HG02870 (cell line): ENCODE data around the gene HOXC13.

Experiments used
- ATAC-seq: cut with Tn5 transposase; IDR thresholded peaks from one replicate; pipeline ENCODE4 v1.9.1; 2021; ENCODE audit warnings: mild to moderate bottlenecking, moderate library complexity; ENCODE audit not compliant: unreplicated experiment

HOXC13 gene

GRCh38 chr12:53938326-53939140 is at the start of gene HOXC13:
TSS of gene HOXC13 (plus strand) at chr12:53938831. CDS start at chr12:53938907, 76 bp downstream.
- ATAC-seq: no peak

DNA sequence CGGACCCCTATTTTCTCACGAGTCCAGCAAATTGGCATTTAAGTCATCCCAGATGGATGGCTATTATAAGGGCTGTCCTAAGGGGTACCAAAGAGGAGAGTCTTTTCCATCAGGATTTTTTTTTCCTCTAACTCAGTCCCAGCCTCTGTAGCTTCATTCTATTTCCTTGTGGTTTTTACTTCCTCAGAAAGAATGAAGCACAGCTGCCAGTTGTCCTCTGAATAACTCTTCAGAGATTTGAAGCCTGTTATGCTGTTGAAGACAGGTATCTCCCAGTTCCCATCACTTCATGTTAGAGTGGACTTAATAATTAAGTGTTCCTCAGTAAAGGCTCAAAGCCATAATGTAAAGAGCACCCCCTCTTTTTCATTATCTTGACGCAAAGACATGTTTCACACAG is 48.5 kb upstream of the HOXC13 start:
- ATAC-seq: no peak

- ATAC-seq: no peak
These were observed 45.8 kb upstream of the HOXC13 start for GRCh38 chr12:53892762-53893395.

DNA sequence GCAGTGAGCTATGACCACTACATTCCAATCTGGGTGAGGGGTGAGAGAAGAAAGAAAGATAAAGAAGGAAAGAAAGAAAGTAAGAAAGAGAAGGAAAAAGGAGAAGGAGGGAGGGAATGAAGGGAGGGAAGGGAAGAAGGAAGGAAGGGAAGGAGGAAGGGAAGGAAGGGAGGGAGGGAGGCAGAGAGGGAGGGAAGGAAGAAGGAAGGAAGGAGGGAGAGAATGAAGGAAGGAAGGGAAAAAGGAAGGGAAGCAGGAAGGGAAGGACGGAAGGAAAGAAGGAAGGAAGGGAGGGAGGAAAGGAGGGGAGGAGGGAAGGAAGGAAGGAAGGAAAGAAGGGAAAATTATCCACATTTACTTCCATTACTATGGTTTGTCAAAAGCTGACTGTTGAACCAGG is 39.4 kb upstream of the HOXC13 start:
- no peak for ATAC-seq

DNA sequence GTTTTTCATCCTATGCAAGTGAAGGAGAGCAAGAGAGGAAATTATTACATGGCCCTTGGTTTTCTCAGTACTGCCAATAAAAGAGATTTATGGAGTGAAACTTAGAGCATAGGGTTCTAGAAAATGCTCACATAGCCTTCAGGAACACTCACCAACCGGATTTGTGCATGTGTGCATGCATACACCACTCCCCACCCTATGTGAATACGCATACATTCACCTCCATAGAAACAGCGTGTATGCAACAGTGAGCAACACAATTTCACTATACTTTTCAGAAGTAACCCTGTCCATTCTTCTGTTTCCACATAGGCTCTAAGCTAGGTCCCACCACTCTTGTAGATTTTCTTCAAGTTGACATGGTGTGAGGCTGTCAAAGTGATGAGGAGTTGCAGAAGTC is 31.5 kb upstream of the HOXC13 start:
- no peak for ATAC-seq

DNA sequence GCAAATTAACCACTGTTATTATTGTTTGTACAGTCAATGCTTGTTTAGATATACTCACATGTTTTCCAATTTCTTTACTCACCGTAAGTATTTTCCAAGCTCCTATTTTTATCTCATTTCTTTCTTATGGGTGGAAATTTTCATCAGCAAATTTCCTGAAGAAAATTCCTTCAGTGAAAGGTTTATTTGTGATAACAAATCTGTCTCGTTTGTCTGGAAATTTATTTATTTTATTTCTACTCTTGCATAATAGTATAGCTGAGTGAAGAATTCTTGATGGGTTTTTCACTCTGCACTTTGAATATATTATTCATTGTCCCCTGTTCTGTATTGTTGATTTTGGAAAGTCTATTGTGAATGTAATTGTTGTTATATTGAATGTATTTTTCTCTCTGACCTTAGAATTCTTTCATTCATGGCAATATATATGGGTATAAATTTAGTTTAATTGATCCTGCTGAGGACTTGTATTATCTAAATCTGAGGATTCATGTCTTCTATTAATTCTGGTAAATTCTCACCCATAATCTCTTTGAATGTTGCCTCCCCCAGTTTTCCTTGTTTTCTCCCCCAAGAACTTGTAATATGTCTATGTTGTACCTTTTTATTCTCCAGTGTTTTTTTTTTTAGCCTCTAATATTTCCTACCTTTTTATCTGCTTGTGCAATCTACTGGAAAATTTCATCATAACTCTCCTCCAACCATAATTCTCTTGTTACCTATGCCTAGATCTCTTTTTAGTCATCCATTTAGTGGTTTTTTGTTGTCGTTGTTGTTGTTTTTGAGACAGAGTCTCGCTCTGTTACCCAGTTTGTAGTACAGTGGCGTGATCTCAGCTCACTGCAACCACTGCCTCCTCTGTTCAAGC is 21.6 kb upstream of the HOXC13 start:
- ATAC-seq: no peak

DNA sequence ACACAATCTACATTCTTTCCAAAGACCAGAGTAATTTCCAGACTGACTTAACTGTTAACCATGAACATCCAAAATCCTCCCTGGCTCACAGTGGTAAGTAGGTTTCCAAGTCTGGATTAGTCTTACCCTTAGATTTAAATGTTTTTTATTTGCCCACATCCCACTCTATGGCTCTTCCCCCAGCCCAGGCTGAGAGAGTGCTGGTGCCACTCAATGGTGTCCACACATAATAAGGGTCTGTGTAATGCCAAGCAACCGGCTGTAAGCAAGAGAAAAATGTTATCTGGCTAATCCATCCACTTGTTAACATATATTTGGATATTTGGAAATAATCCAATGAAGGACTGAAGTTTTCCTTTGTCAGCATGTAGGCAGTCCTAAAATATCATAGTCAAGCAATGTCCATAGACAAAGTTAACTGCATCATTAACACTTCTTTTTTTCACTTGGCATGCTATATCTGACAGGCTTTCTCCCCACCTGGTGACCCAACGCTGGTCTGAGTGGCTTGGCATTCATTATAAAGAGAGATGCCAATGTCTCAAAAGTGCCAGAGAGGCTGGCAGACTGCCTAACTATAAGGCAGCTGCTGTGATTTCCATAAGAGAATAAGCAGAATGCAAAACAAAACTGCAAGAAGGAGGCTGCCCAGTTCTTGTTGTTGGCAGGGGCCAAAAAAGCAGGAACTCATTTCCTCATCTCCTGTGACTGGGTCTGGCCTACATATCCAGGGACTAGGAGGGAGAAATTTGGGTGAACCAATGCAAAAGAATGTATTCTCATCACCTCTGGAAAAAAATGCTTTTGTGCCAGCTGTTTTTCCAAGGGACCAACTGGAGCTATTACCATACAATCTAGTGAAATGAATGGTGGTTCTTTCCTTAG is 13.9 kb upstream of the HOXC13 start:
- no peak for ATAC-seq

DNA sequence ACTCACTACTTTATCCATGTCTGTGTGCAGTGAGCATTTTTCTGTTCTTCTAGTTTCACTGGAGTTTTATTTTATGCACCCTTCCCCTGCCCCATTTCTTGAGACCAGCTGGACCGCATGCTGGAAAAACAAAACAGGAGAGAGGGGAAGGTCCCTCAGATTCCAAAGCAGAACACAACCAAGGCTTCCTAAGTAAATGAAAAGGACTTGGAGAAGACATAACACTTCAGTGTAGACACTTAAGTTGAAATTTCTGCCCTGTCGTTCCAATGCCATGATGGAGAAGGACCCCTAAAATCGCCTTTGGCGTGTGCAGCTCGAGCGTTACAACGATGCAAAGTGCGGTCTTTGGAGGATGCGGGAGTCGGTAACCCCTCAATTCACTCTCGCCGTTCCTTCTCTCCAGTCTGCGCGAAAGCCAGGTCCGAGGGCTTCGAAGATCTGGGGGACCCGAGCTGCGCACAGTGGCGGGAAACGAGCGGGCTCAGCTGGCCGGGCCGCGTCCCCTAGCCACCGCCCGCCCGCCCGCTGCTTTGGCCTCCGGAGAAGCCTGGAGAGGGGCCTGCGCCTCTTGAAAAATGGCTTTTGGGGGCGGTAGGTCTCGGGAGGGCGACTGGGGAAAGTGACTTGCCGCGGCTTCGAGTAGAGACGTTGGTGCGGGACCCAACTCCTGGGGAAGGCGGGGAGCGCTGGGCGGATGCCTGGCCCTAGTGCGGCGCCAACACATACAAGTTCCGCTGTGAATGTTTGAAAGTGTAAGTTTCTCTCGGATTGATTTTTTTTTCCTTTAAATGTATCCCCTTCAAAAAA is 11.2 kb upstream of the HOXC13 start:
- ATAC-seq: no peak

DNA sequence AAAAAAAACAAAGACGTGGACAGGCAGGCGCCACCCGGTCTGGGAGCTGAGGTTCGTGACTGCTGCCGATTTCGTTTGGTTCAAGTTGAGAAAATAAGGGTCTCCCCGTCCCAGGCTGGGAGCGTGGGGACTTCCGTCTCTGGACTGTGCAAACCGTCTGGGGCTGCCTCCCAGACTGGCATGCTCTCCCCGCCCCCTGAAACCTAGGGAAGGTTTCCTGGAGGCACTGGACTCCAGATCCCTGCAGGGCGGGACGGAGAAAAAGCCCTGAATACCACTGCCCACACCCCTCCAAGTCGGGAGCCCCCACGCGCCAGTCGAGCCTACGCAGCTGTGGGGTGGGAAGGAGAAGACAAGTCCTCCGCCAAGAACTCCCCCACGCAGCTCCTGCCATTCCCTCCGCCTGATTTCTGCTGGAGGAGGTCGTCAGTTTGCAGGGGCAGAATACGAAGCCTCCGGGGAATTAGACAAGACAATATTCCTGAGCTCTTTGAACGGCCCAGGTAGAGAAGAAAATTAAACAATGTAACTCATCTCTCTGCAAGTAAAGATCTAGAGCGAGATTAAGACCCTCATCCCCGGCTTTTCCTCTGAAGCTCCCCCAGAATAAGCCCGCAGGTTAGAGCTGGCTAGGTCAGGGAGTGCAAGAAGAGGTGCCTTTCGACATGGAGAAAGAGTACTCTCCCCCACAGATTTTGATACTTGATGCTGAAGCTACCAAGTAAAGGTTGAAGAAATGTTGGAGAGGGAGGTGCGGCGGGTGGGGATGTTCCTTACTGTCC is 10.4 kb upstream of the HOXC13 start:
- ATAC-seq: no peak

- no peak for ATAC-seq
These were observed 9.1 kb upstream of the HOXC13 start for GRCh38 chr12:53929527-53929926.

DNA sequence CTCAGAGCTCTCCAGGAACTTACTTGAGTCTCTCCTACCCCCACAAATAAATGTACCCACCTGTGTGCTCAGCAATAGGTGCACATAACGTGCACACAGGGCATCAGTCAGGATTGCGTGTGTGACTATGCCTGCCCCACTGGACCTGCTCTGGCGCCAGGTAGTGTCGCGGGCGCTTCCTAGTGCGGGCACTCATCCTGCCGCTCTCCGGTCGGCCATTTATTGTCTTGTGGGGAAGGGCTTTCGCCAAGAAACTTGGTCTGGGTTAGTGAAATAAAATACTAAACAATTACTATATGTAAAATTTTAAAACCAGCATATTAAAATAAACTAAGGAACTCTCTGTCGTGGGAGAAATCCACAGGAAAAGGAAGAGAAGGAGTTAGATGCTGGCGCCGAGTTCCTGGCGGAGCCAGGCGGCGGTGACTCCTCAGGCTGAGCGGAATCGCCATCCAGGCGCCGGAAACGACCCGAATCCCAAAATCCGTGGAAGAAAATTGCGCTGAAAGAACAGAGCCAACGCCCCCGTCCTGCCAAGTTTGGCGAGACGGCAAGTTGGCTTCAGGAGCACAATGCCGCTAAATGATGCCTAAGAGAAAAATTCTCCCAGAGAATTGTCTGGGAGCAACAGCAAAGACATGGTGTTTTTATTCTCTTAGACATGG is 7.9 kb upstream of the HOXC13 start:
- no peak for ATAC-seq

- no peak for ATAC-seq
These were observed 6.6 kb upstream of the HOXC13 start for GRCh38 chr12:53931844-53932581.

DNA sequence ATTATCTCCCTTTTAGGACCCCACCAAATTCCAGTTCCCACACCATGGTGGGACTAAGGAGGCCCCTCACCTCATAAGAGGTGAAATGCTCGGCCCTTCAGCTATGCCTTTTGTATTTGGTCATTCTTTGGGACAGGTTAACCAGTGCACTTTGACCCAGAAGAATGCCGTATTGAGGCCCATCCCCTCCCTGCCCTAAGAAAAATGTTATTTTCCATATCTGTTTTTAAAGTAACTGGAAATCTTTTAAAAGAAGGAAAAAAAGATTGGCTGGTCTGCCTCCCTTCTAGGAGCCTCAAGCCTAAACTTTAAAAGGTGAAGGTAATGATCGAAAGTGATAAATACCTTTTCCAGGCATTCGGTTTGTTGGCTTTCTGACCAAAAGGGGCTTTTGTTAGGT is 5.7 kb upstream of the HOXC13 start:
- no peak for ATAC-seq

GRCh38 chr12:53935383-53936341 is 3.0 kb upstream of the HOXC13 start:
- ATAC-seq: no peak

GRCh38 chr12:53937099-53937498 is 1.5 kb upstream of the HOXC13 start:
- ATAC-seq: no peak

- ATAC-seq: no peak
These were observed 870 bp upstream of the HOXC13 start for GRCh38 chr12:53937596-53938325.
